GM10847 (cell line): Measurements from ENCODE around the gene SCAMP1.

ENCODE experiments used
- POLR2A ChIP-seq: IDR thresholded peaks from 2 replicates; pipeline ENCODE4 v1.6.1; 2011; ENCODE audit not compliant: insufficient read length; ENCODE audit errors: extremely low read depth

SCAMP1 gene

DNA sequence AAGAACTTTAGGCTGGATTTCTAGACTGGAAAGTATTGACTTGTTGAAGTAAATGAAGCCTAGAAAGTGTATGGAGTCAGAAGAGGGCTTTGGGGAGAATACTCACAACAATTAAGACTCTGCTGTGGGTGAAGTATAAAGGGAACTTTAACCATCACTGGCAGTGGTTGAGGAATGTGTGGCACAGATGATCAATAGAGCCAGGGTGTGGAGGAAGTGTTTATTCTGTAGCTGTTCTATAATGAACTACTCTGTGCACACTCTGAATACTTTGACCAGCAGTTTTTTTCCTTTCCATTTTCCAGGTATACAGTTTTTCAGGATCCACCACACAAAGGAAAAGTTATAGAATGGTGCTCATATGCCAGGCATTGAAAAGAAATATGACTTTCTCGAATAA, 106.7 kb downstream of the SCAMP1 start:
- no peak for TF ChIP-seq POLR2A

DNA sequence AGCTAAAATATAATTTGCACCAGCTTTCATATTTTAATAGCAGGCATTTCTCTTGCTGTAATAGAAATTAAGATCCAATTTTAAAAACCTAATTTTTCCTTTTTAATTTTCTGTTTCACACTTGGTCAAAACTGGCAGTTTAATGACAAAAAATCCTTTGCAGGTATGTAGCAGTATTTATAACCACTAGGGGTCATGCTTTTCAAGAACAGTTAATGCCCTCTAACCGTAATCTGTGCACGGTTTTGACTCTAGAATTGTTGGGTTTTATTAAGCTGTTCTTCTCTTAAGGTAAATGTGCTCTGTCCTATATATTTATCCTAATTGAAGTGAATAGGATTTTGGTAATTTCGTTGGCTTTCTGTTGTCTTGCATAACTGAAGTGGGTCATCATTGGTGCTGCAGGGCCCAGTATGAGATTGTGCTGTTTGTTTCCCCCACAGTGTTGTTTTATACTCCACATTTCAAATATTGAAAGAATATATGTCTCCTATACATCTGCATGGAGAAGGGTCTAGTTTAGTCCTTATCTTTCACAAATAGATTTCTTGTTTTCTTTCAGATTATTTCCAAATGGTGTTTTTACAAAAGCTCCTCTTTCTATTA, 107.4 kb downstream of the SCAMP1 start:
- no peak for TF ChIP-seq POLR2A

DNA sequence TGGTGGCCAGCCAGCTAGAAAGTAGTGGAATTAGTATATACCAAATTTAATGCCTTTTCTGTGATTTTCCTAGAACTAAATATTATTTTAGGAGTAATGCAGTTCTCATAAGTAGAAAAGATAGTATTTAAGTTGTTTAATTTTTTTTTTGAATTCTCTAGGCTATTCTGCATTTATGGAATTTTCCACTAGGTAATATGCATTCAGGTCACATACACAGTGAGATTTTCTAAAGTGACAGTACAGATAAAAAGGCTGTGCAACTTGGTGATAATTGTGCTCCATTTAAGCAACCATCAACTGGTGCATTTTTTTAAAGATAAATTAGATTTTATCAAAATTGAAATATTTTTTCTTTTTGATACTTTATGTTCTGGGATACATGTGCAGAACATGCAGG, 111.5 kb downstream of the SCAMP1 start:
- TF ChIP-seq POLR2A = no peak

DNA sequence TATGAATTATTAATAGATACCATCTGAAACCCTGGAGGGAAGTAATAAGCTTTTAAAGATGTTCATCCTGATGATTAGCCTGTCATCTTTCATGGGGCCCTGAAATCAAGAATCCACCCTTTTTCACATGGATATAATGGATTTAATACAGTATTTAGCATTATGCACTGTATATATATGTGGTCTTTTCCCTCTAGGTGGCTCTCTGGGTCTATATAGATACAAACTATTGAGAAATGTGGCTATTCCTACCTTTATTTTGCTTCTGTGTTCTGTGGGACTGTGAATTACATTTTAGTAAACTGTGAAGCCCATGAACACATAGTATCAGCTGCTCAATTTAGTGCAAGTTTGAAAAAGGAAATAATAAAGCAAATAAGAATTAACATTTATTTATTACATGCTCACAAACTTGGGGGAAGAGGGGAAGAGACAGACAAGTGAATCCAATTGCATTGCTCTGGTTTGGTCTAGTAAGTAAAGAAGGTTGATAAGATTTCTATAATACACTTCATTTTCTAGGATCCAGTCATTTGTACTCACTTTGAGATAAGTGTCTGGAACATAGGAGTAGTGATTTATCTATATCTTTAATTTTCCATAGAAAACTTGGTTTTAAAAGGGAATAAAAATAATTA, 112.2 kb downstream of the SCAMP1 start:
- no peak for TF ChIP-seq POLR2A

DNA sequence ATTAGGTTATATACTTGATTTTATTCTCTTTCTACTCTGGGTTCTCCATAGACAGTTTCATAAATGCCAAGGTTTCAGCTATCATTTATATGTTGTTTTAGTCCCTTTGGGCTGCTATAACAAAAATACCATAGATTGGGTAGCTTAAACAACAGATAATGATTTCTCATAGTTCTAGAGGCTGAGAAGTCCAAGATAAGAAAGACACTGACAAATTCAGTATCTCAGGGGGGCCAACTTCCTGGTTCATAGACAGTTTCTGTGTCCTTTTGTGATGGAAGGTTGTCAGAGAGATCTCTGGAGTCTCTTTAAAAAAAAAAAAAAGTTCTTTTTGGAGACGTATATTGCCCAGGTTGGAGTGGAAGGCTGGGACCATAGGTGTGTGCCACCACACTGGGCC, 113.3 kb downstream of the SCAMP1 start:
- TF ChIP-seq POLR2A = no peak

DNA sequence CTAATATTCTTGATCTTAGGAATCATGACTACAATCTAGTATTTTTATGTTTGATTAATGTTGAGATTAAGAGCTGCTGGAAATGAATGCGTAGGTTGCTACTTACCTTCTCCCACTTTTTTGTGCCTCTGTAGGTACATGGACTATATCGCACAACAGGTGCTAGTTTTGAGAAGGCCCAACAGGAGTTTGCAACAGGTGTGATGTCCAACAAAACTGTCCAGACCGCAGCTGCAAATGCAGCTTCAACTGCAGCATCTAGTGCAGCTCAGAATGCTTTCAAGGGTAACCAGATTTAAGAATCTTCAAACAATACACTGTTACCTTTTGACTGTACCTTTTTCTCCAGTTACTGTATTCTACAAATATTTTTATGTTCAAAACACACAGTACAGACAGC, 115.0 kb downstream of the SCAMP1 start:
- TF ChIP-seq POLR2A = no peak

DNA sequence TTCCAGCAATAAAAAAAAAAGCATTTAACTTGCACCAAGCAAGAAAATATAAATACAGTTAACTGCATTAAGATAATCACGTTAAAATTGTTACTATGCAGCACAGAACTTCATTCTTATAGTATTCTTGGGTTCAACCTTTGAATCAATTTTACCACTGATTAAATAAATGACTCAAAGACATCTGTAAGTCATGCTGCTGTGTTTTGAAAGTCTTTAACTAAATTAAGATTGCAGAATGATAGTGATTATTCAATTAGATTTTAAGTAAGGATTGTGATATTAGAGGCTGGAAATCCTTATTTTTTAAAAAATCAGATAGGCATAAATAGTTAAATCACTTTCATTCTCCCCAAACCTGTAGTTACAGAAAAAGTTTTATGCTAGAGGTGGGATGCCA, 116.4 kb downstream of the SCAMP1 start:
- TF ChIP-seq POLR2A = no peak

DNA sequence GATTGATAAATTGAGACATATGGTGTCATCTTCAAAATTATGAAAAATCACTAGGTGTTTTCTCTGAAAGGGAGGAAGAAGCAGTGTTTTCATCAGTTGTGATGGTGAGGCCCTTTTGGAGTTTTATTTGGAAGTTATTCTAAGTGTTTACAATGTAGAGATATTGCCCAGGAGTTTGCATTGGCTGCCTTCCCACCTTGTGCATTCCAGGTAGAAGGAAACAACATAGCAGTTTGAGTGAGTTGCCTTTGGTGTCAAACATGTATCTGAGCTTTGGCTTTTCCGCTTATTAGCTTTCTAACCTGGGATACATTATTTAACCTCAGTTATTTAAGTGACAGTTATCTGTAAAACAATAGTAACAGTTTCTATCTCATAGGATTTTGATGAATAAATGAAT, 122.5 kb downstream of the SCAMP1 start:
- TF ChIP-seq POLR2A = no peak

DNA sequence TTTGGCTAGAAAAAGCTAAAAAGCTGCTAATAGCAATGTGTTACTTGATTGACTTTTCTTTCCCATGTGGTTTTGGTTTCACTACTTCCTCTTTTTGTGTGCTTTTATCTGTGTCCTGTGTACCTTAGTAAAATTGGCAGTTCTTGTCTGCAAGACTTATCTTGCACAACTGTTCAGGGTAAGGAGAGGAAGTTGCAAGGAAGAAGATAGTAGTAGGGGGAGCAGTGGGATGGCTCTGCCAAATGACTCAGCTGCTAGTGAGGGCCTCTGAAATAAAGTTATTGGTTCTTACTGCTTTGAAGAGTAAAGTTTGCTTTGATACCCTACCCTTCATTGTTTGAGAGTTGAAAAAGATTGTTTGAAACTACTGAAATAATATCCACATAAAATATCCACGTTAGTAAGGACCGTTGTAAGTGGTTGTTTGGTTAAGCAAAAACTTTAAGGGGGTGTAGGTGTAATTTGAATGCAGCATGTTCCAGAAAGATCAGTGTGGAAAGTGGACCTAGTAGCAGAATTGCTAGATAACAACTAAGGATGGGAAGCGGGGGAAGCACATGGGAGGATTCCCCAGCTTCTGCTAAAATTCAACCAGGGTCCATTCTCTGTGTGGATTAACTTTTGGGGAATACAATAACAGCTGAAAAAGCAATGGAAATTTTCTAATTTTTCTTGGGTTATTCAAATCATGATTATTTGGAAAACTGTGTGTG, 123.5 kb downstream of the SCAMP1 start:
- no peak for TF ChIP-seq POLR2A

DNA sequence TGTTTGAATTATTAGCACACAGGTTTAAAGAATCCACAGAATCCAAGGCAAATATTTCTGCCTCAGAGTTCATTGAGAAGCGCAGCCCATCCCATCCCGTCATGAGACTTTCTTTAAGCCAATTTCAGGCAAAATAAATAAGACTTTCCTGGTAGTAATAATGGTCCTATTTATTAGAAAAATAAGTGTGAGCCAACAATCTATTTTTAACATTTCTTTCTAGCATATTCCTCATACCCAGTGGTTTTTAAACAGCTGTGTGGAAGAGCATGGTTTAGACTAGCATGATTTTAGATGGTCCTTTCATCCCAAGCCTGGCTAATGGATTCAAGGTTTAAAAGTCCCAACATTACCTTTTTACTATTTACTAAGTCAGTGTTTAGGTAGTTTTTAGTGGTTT, 125.8 kb downstream of the SCAMP1 start:
- TF ChIP-seq POLR2A = no peak

DNA sequence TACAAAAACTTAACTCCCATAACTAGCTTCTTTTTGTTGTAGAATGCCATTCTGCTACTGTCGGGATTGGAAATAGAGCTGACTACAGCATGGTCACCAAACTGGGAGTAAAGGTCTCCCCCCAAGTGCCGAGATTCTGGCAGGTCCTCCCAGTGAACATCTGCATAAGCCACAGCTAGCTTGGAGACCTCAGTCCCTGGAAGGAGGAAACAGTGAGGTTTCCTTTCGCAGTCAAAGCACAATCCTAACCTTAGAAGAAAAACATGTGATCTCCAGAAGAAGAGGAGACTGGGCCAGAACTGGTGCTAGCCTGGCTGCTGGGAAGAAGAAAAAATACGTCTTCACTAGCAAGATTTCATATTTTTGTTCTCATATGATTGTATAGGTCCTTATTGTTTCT, 127.4 kb downstream of the SCAMP1 start:
- TF ChIP-seq POLR2A = no peak

DNA sequence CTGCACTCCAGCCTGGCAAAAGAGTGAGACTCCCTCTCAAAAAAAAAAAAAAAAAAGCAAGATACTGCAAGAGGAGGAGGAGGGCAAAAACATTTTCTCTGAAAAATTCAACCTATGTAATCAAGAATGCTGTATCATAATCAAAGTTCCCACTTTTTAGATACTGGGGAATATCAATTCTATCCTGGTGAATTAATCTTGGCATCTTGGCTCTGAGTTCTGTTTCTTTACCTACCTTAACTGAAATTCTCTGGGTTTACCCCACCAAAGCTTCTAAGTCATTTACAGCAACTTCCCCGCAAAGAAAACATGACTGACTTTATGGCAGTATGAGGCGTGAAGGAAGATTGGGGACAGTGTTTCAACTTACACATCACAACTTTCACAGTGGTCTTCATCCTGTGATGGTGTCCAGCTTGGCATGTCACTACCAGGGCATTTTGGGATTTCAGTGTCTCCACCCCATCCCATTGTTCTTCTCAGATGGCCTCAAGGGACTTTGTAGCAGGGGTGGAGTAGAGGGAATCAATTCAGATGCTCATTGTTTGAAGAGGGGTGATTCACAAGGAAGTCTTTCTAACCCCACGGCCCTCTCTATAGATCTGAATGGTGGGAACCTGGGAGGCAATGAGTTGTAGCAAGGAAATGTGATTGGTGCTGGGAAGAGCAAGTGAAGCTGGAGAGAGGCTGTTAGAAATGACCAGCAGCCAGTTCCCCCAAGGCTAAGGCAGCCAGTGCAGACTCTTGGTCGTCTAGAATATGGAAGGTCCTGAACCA, 130.5 kb downstream of the SCAMP1 start:
- no peak for TF ChIP-seq POLR2A

DNA sequence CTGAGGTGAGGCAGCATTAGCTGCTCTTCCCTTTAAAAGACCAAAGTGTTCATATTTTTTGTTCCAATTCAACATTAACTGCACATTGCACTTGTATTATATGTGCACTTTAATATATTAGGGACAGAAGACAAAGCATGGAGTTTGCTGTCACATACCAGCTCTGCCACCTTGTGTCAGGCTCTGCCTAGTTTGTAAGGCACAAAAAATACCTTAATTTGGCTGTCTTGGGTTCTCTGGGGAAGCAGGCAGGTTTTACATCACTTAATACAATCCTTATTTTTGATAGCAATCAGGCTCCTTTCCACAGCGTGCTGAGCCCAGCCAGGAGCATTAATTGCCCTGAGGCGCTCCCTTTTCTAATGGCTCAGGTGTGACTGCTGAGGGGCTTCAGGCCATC, 131.8 kb downstream of the SCAMP1 start:
- no peak for TF ChIP-seq POLR2A

DNA sequence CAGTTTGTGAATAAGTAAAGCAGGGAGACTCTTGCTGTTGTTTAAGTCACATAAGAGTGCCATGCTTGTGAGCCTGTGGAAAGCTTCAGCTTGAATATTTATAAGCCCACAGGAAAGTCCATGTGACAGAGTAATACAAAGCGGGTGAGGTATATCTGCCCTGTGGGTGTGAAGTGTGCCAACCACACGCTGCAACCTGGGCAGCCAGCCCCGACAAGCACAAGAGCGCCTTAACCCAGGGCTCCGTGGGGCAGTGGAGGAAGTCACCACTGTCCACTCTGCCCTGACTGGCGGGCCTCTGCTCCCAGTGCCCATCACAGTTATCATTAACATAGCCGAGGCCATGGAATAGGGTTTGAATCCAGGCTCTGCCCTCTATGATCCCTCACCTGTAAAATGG, 132.2 kb downstream of the SCAMP1 start:
- no peak for TF ChIP-seq POLR2A

DNA sequence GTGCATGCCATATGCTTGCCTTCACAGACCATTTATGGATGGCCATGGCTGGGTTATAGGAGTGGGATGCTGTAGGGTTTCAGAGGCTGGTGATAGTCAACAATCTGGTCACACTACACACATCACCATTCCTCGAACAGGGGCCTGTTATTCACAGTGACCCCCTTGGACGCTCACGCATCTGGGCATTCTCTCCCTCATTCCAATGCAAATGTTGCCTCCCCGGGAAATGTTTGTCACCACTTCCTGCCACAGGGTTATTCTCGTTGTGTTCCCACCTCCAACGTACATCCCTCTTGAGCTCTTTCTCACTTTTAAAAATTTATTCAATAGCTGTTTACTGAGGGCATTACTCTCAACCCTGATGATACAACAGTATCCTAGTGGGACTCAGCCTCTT, 135.4 kb downstream of the SCAMP1 start:
- no peak for TF ChIP-seq POLR2A

DNA sequence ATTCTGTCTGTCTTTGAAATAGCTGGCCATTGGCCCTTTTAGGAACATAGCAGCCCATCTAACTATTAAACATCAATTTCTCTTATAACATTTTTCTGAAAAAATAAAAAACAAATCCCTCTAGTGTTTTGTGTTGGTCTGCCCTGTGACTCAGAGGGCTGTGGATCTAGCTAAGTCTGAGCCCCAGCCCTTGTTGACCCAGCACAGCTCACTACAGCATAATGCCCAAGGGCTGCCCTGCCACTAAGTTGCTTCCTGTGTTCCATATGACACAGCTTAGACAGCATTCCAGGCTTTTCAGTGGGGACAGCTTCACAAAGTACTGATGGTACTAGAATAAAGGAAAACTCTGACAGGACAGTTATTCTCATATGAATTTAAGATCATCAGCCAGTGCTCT, 136.0 kb downstream of the SCAMP1 start:
- TF ChIP-seq POLR2A = no peak
